ENCODE results near the gene FAM156A.
"Not testable (repeated sequence)": the region's sequence is repeated elsewhere in the genome, so short reads cannot be mapped to it uniquely, and the experiment has no call there.

Gene FAM156A

GRCh38 chrX:52958113-52958959, at the start of gene FAM156A:
TSS of gene FAM156A (minus strand) at chrX:52958518. CDS start at chrX:52948588, 9,930 bp downstream.
- not testable (repeated sequence) for DNase-seq (ENCODE audit: low read depth, low spot score)

- DNase-seq (ENCODE audit: low read depth, low spot score), result no peak
Measured at GRCh38 chrX:53005327-53005726, 47.0 kb upstream of the FAM156A start.

GRCh38 chrX:53004811-53005210, 46.5 kb upstream of the FAM156A start:
- no peak for DNase-seq (ENCODE audit: low read depth, low spot score)

- no peak for DNase-seq (ENCODE audit: low read depth, low spot score)
Measured at GRCh38 chrX:53004038-53004437, 45.7 kb upstream of the FAM156A start.

- no peak for DNase-seq (ENCODE audit: low read depth, low spot score)
Measured at GRCh38 chrX:53003111-53003510, 44.8 kb upstream of the FAM156A start.

- DNase-seq (ENCODE audit: low read depth, low spot score), result no peak
Measured at GRCh38 chrX:53001958-53002357, 43.6 kb upstream of the FAM156A start.

- DNase-seq (ENCODE audit: low read depth, low spot score), result no peak
Measured at GRCh38 chrX:53000447-53001135, 42.3 kb upstream of the FAM156A start.

- no peak for DNase-seq (ENCODE audit: low read depth, low spot score)
Measured at GRCh38 chrX:52995987-52996331, 37.6 kb upstream of the FAM156A start.

GRCh38 chrX:52995135-52995986, 37.0 kb upstream of the FAM156A start:
- peak; percentile 84 for DNase-seq (ENCODE audit: low read depth, low spot score)

GRCh38 chrX:52990848-52991247, 32.5 kb upstream of the FAM156A start:
- no peak for DNase-seq (ENCODE audit: low read depth, low spot score)

- not testable (repeated sequence) for DNase-seq (ENCODE audit: low read depth, low spot score)
Measured at GRCh38 chrX:52990011-52990631, 31.8 kb upstream of the FAM156A start.

- no peak for DNase-seq (ENCODE audit: low read depth, low spot score)
Measured at GRCh38 chrX:52988985-52989917, 30.9 kb upstream of the FAM156A start.

- DNase-seq (ENCODE audit: low read depth, low spot score), result no peak
Measured at GRCh38 chrX:52983321-52984000, 25.1 kb upstream of the FAM156A start.

GRCh38 chrX:52979993-52980392, 21.7 kb upstream of the FAM156A start:
- DNase-seq (ENCODE audit: low read depth, low spot score), result no peak

GRCh38 chrX:52979568-52979967, 21.2 kb upstream of the FAM156A start:
- no peak for DNase-seq (ENCODE audit: low read depth, low spot score)

GRCh38 chrX:52977953-52978352, 19.6 kb upstream of the FAM156A start:
- DNase-seq (ENCODE audit: low read depth, low spot score), result no peak

- not testable (repeated sequence) for DNase-seq (ENCODE audit: low read depth, low spot score)
Measured at GRCh38 chrX:52975576-52975975, 17.3 kb upstream of the FAM156A start.

- not testable (repeated sequence) for DNase-seq (ENCODE audit: low read depth, low spot score)
Measured at GRCh38 chrX:52974336-52974992, 16.1 kb upstream of the FAM156A start.

- not testable (repeated sequence) for DNase-seq (ENCODE audit: low read depth, low spot score)
Measured at GRCh38 chrX:52967922-52968321, 9.6 kb upstream of the FAM156A start.
